Measurements from ENCODE around the gene PRKCH. TPM values are rescaled to one million over a fixed set of nuclear protein-coding genes. Genes with fewer than 3 reads are reported as not detected.
A peak's percentile ranks its signal among the peaks of the same experiment; 100 is the strongest.

Gene PRKCH
- 11.3 TPM for total RNA-seq (ENCODE audit: insufficient read depth, low replicate concordance)

- peak; percentile 65 for DNase-seq (ENCODE audit: low spot score)
These were observed at the start of gene PRKCH for GRCh38 chr14:61321385-61322010. Gene PRKCH (plus strand): TSS chr14:61321579. CDS start chr14:61322102, 523 bp downstream.

GRCh38 chr14:61277232-61277631, 44.1 kb upstream of the PRKCH start:
- DNase-seq (ENCODE audit: low spot score) = no peak

GRCh38 chr14:61277784-61278183, 43.6 kb upstream of the PRKCH start:
- DNase-seq (ENCODE audit: low spot score) = no peak

GRCh38 chr14:61279082-61279481, 42.3 kb upstream of the PRKCH start:
- DNase-seq (ENCODE audit: low spot score) = no peak

- no peak for DNase-seq (ENCODE audit: low spot score)
These were observed 41.3 kb upstream of the PRKCH start for GRCh38 chr14:61280092-61280525.

GRCh38 chr14:61280526-61281185, 40.7 kb upstream of the PRKCH start:
- DNase-seq (ENCODE audit: low spot score) = peak; percentile 42

- peak; percentile 48 for DNase-seq (ENCODE audit: low spot score)
These were observed 40.0 kb upstream of the PRKCH start, which contains the start of gene TMEM30B for GRCh38 chr14:61281186-61281947. Gene TMEM30B (minus strand): TSS chr14:61281338. CDS start chr14:61281147, 191 bp downstream.

- DNase-seq (ENCODE audit: low spot score) = no peak
These were observed 39.5 kb upstream of the PRKCH start for GRCh38 chr14:61281948-61282275.

GRCh38 chr14:61282746-61283145, 38.6 kb upstream of the PRKCH start:
- no peak for DNase-seq (ENCODE audit: low spot score)

- DNase-seq (ENCODE audit: low spot score) = no peak
These were observed 37.4 kb upstream of the PRKCH start for GRCh38 chr14:61284001-61284400.

- no peak for DNase-seq (ENCODE audit: low spot score)
These were observed 36.0 kb upstream of the PRKCH start for GRCh38 chr14:61285364-61285763.

GRCh38 chr14:61287196-61287595, 34.2 kb upstream of the PRKCH start:
- DNase-seq (ENCODE audit: low spot score) = no peak

GRCh38 chr14:61288228-61288627, 33.2 kb upstream of the PRKCH start:
- DNase-seq (ENCODE audit: low spot score) = no peak

- no peak for DNase-seq (ENCODE audit: low spot score)
These were observed 32.7 kb upstream of the PRKCH start for GRCh38 chr14:61288720-61289119.

GRCh38 chr14:61290701-61291100, 30.7 kb upstream of the PRKCH start:
- no peak for DNase-seq (ENCODE audit: low spot score)

GRCh38 chr14:61296151-61296550, 25.2 kb upstream of the PRKCH start:
- DNase-seq (ENCODE audit: low spot score) = no peak

GRCh38 chr14:61296719-61297502, 24.5 kb upstream of the PRKCH start:
- peak; percentile 50 for DNase-seq (ENCODE audit: low spot score)

GRCh38 chr14:61297581-61297980, 23.8 kb upstream of the PRKCH start:
- no peak for DNase-seq (ENCODE audit: low spot score)

GRCh38 chr14:61298824-61299223, 22.6 kb upstream of the PRKCH start:
- DNase-seq (ENCODE audit: low spot score) = no peak

GRCh38 chr14:61300209-61300608, 21.2 kb upstream of the PRKCH start:
- DNase-seq (ENCODE audit: low spot score) = no peak

GRCh38 chr14:61300754-61301153, 20.6 kb upstream of the PRKCH start:
- DNase-seq (ENCODE audit: low spot score) = no peak

- no peak for DNase-seq (ENCODE audit: low spot score)
These were observed 16.7 kb upstream of the PRKCH start for GRCh38 chr14:61304688-61305087.

Data from umbilical cord (tissue), 2 donors.